Muscle layer of duodenum (tissue), 2 donors: ENCODE results near the gene SHROOM2.
"Not testable (repeated sequence)": the region's sequence is repeated elsewhere in the genome, so short reads cannot be mapped to it uniquely, and the experiment has no call there.

ENCODE experiments used
- H3K27ac ChIP-seq: one replicate; pipeline ENCODE4 v1.7.0; 2013; ENCODE audit warnings: mild to moderate bottlenecking, low read length
- H3K27me3 ChIP-seq: one replicate; pipeline ENCODE4 v1.7.0; 2013; ENCODE audit warnings: low read depth, mild to moderate bottlenecking, control low read depth, low read length
- H3K36me3 ChIP-seq, 2 donors: one replicate each; pipeline ENCODE4 v1.7.0; 2013; ENCODE audit warnings: low read length in 2 of 2, control low read depth in 1 of 2, mild to moderate bottlenecking in 1 of 2; ENCODE audit not compliant: insufficient read depth in 2 of 2, control insufficient read depth in 1 of 2
- H3K4me1 ChIP-seq, 2 donors: one replicate each; pipeline ENCODE4 v1.7.0; 2013; ENCODE audit warnings: low read length in 2 of 2, mild to moderate bottlenecking in 2 of 2, control low read depth in 1 of 2, moderate library complexity in 1 of 2; ENCODE audit not compliant: insufficient read depth in 2 of 2, control insufficient read depth in 1 of 2
- H3K4me3 ChIP-seq, 2 donors: one replicate each; pipeline ENCODE4 v1.7.0; 2013; ENCODE audit warnings: low read length in 2 of 2, low read depth in 1 of 2, mild to moderate bottlenecking in 1 of 2
- H3K9me3 ChIP-seq, 2 donors: one replicate each; pipeline ENCODE4 v1.7.0; 2013; ENCODE audit warnings: low read length in 2 of 2, control low read depth in 1 of 2, mild to moderate bottlenecking in 1 of 2; ENCODE audit not compliant: control insufficient read depth in 1 of 2
- donor health status: healthy.

The SHROOM2 gene

GRCh38 chrX:9811086-9811485 is 24.9 kb downstream of the SHROOM2 start:
- not testable (repeated sequence) for H3K36me3 ChIP-seq, H3K27me3 ChIP-seq, H3K4me3 ChIP-seq, H3K4me1 ChIP-seq, H3K9me3 ChIP-seq, H3K27ac ChIP-seq

GRCh38 chrX:9816084-9816700 is 30.0 kb downstream of the SHROOM2 start:
- H3K9me3 ChIP-seq = no peaks in the 10 kb centered on the region
- H3K4me1 ChIP-seq = no peaks in the 10 kb centered on the region
- H3K27ac ChIP-seq = no peak overlapping the region
- no peaks in the 10 kb centered on the region for H3K36me3 ChIP-seq
- no peaks in the 10 kb centered on the region for H3K27me3 ChIP-seq
- H3K4me3 ChIP-seq = no peak overlapping the region

- Histone ChIP-seq H3K36me3 (no peaks in the 10 kb centered on the region), H3K4me1 (no peaks in the 10 kb centered on the region), H3K4me3 (no peak overlapping the region), H3K27me3 (no peaks in the 10 kb centered on the region), H3K27ac (no peak overlapping the region), H3K9me3 (no peaks in the 10 kb centered on the region)
Measured at GRCh38 chrX:9821572-9821971, 35.3 kb downstream of the SHROOM2 start.

GRCh38 chrX:9824554-9824953 is 38.3 kb downstream of the SHROOM2 start:
- Histone ChIP-seq H3K9me3 (no peaks in the 10 kb centered on the region), H3K27me3 (no peaks in the 10 kb centered on the region), H3K4me1 (no peaks in the 10 kb centered on the region), H3K36me3 (no peaks in the 10 kb centered on the region), H3K27ac (no peak overlapping the region), H3K4me3 (no peak overlapping the region)

- Histone ChIP-seq H3K4me3 (no peak overlapping the region), H3K36me3 (no peaks in the 10 kb centered on the region), H3K9me3 (no peaks in the 10 kb centered on the region), H3K27me3 (no peaks in the 10 kb centered on the region), H3K4me1 (no peaks in the 10 kb centered on the region), H3K27ac (no peak overlapping the region)
Measured at GRCh38 chrX:9825129-9825790, 39.0 kb downstream of the SHROOM2 start.

- Histone ChIP-seq H3K27me3 (no peaks in the 10 kb centered on the region), H3K9me3 (no peaks in the 10 kb centered on the region), H3K4me3 (no peak overlapping the region), H3K4me1 (no peaks in the 10 kb centered on the region), H3K27ac (no peak overlapping the region), H3K36me3 (no peaks in the 10 kb centered on the region)
Measured at GRCh38 chrX:9825966-9826365, 39.7 kb downstream of the SHROOM2 start.

- no peaks in the 10 kb centered on the region for H3K36me3 ChIP-seq
- H3K9me3 ChIP-seq = no peaks in the 10 kb centered on the region
- H3K27ac ChIP-seq = no peak overlapping the region
- H3K4me1 ChIP-seq = no peaks in the 10 kb centered on the region
- no peak overlapping the region for H3K4me3 ChIP-seq
- H3K27me3 ChIP-seq = no peaks in the 10 kb centered on the region
Measured at GRCh38 chrX:9829308-9830267, 43.4 kb downstream of the SHROOM2 start.

- Histone ChIP-seq H3K36me3 (no peaks in the 10 kb centered on the region), H3K4me3 (no peak overlapping the region), H3K27ac (no peak overlapping the region), H3K9me3 (no peaks in the 10 kb centered on the region), H3K4me1 (no peaks in the 10 kb centered on the region), H3K27me3 (no peaks in the 10 kb centered on the region)
Measured at GRCh38 chrX:9832811-9833210, 46.6 kb downstream of the SHROOM2 start.

GRCh38 chrX:9835585-9836210 is 49.5 kb downstream of the SHROOM2 start:
- Histone ChIP-seq H3K36me3 (no peaks in the 10 kb centered on the region), H3K9me3 (no peaks in the 10 kb centered on the region), H3K27ac (no peak overlapping the region), H3K27me3 (no peaks in the 10 kb centered on the region), H3K4me1 (no peaks in the 10 kb centered on the region), H3K4me3 (no peak overlapping the region)

- Histone ChIP-seq H3K4me3 (no peak overlapping the region), H3K9me3 (no peaks in the 10 kb centered on the region), H3K4me1 (no peaks in the 10 kb centered on the region), H3K27ac (no peak overlapping the region), H3K27me3 (no peaks in the 10 kb centered on the region), H3K36me3 (no peaks in the 10 kb centered on the region)
Measured at GRCh38 chrX:9842541-9842940, 56.3 kb downstream of the SHROOM2 start.

GRCh38 chrX:9844936-9845577 is 58.8 kb downstream of the SHROOM2 start:
- no peaks in the 10 kb centered on the region for H3K27me3 ChIP-seq
- no peaks in the 10 kb centered on the region for H3K4me1 ChIP-seq
- H3K27ac ChIP-seq = no peak overlapping the region
- no peak overlapping the region for H3K4me3 ChIP-seq
- no peaks in the 10 kb centered on the region for H3K9me3 ChIP-seq
- H3K36me3 ChIP-seq = no peaks in the 10 kb centered on the region
